Left ventricle myocardium superior (tissue), 1 donor: ENCODE measurements around the gene METTL25B. TPM values are rescaled to one million over a fixed set of nuclear protein-coding genes. Genes with fewer than 3 reads are reported as not detected.
A peak's percentile ranks its signal among the peaks of the same experiment; 100 is the strongest.
"Not testable (repeated sequence)": the region's sequence is repeated elsewhere in the genome, so short reads cannot be mapped to it uniquely, and the experiment has no call there.

Experiments used
- ATAC-seq: fragments of 200-7000 bp; cut with Tn5 transposase; one replicate; pipeline ENCODE4 v1.9.1; 2020; ENCODE audit warnings: mild to moderate bottlenecking, moderate library complexity
- DNase-seq: peaks from one replicate; pipeline ENCODE4 v3.0.0-alpha.2; 2020
- intact Hi-C: fragments of 100-400 bp; cut with micrococcal nuclease; formaldehyde crosslinking; loops from one replicate; pipeline ENCODE4 v1.11.0; 2022
- total RNA-seq: library from RNA; stranded (reverse); fragmentation: NEBNext Ultra II Directional; extraction: Animal tissue kit (Norgen Biotek cat#: 25700); gene quantifications from one replicate; pipeline ENCODE4 v1.2.1, GENCODE V29; 2021
- donor health status: DM: no; HTN: yes; CAD: no; lungs with severe emphysema.

The METTL25B gene
- total RNA-seq, 1 donor from 2014 or later: 14.7 TPM

- no peak for ATAC-seq
- no peak for DNase-seq
- intact Hi-C loops: no loop called here
Observed at GRCh38 chr1:156760092-156760795, 32.0 kb downstream of the METTL25B start.

GRCh38 chr1:156760796-156761104 is 32.5 kb downstream of the METTL25B start:
- intact Hi-C loops: no loop called here
- ATAC-seq (no peak), DNase-seq (no peak)

- not testable (repeated sequence) for DNase-seq, ATAC-seq
- intact Hi-C loops: loop anchor here (5.0 kb wide), 1 partner anchor 38 kb away; the partner anchor contains the start of genes ISG20L2 and METTL25B
Observed at GRCh38 chr1:156765136-156765535, 36.9 kb downstream of the METTL25B start.

GRCh38 chr1:156765666-156766065 is 37.4 kb downstream of the METTL25B start:
- no peak for DNase-seq
- no peak for ATAC-seq
- intact Hi-C loops: loop anchor here (5.0 kb wide), 1 partner anchor 38 kb away; the partner anchor contains the start of genes ISG20L2 and METTL25B

GRCh38 chr1:156766298-156767100 is 38.2 kb downstream of the METTL25B start:
- ATAC-seq (peak; percentile 16), DNase-seq (peak; percentile 47)
- intact Hi-C loops: loop anchor here (5.0 kb wide), 1 partner anchor 39 kb away; the partner anchor contains the start of genes ISG20L2 and METTL25B

- peak; percentile 97 for ATAC-seq
- intact Hi-C loops: loop anchor here (5.0 kb wide), 1 partner anchor 40 kb away; the partner anchor contains the start of genes ISG20L2 and METTL25B
- DNase-seq: peak; percentile 96
Observed at GRCh38 chr1:156767101-156767878, 39.0 kb downstream of the METTL25B start, which contains the start of gene PRCC. TSS of gene PRCC (plus strand) at chr1:156767535. CDS start at chr1:156767772, 237 bp downstream.

- intact Hi-C loops: loop anchor here (5.0 kb wide), 1 partner anchor 41 kb away; the partner anchor contains the start of genes ISG20L2 and METTL25B
- DNase-seq (peak; percentile 45), ATAC-seq (peak; percentile 8)
Observed at GRCh38 chr1:156767879-156768604, 39.8 kb downstream of the METTL25B start.

- ATAC-seq (no peak), DNase-seq (no peak)
- intact Hi-C loops: loop anchor here (5.0 kb wide), 1 partner anchor 41 kb away; the partner anchor contains the start of genes ISG20L2 and METTL25B
Observed at GRCh38 chr1:156768610-156769295, 40.5 kb downstream of the METTL25B start.

- no peak for ATAC-seq
- intact Hi-C loops: no loop called here
- no peak for DNase-seq
Observed at GRCh38 chr1:156772222-156772621, 44.0 kb downstream of the METTL25B start.

GRCh38 chr1:156772728-156773497 is 44.6 kb downstream of the METTL25B start:
- intact Hi-C loops: no loop called here
- DNase-seq: peak; percentile 52
- peak; percentile 74 for ATAC-seq

GRCh38 chr1:156773607-156774006 is 45.3 kb downstream of the METTL25B start:
- ATAC-seq: no peak
- DNase-seq: no peak
- intact Hi-C loops: no loop called here

- no peak for DNase-seq
Observed at GRCh38 chr1:156775799-156776198, 47.5 kb downstream of the METTL25B start.

GRCh38 chr1:156776942-156777341 is 48.7 kb downstream of the METTL25B start:
- DNase-seq: no peak
- ATAC-seq: no peak
- intact Hi-C loops: no loop called here

More at GRCh38 chr1:156775799-156776198, 47.5 kb downstream of the METTL25B start:
- intact Hi-C loops: no loop called here
- no peak for ATAC-seq

- ATAC-seq: no peak
- intact Hi-C loops: no loop called here
- DNase-seq: no peak
Observed at GRCh38 chr1:156777573-156777972, 49.3 kb downstream of the METTL25B start.

- intact Hi-C loops: no loop called here
- no peak for DNase-seq
- no peak for ATAC-seq
Observed at GRCh38 chr1:156781585-156782186, 53.4 kb downstream of the METTL25B start.

- no peak for ATAC-seq
Observed at GRCh38 chr1:156785458-156785857, 57.2 kb downstream of the METTL25B start.

More at GRCh38 chr1:156785458-156785857, 57.2 kb downstream of the METTL25B start:
- intact Hi-C loops: no loop called here
- no peak for DNase-seq
